Measurements from ENCODE around the gene CAPZB. TPM values are rescaled to one million over a fixed set of nuclear protein-coding genes. Genes with fewer than 3 reads are reported as not detected.

Gene CAPZB
- total RNA-seq, 1 donor from 2014 or later = 264 TPM

DNA sequence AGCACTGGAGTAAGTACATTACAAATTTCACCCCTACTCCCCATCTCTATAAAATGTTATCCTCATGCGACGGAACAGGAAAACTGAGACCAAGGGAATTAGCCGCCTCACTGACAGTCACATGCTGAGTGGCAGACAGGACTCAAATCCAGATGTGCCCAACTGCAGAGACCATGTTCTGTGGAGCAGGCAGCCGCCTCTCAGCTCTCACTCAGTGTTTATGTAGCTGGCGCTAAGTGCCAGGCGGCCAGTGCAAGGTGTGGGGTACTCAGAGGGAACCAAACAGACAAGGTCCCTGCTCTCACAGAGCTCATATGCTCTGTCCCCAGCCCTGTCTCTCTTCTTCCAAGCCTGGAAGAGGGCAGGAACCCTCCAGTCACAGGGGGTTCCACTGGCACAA is 5.1 kb downstream of the CAPZB start:
- H3K4me1 Mint-ChIP-seq (ENCODE audit: unreplicated experiment) = peaks cover 45% of the 10 kb centered on the region
- DNase-seq (ENCODE audit: extremely low spot score, unreplicated experiment) = no peak
- H3K4me3 Mint-ChIP-seq = no peak overlapping the region
- peaks cover 11% of the 10 kb centered on the region for H3K36me3 Mint-ChIP-seq
- H3K9me3 Mint-ChIP-seq = no peaks in the 10 kb centered on the region
- H3K27me3 Mint-ChIP-seq = no peaks in the 10 kb centered on the region
- TF ChIP-seq, protein P1, sequence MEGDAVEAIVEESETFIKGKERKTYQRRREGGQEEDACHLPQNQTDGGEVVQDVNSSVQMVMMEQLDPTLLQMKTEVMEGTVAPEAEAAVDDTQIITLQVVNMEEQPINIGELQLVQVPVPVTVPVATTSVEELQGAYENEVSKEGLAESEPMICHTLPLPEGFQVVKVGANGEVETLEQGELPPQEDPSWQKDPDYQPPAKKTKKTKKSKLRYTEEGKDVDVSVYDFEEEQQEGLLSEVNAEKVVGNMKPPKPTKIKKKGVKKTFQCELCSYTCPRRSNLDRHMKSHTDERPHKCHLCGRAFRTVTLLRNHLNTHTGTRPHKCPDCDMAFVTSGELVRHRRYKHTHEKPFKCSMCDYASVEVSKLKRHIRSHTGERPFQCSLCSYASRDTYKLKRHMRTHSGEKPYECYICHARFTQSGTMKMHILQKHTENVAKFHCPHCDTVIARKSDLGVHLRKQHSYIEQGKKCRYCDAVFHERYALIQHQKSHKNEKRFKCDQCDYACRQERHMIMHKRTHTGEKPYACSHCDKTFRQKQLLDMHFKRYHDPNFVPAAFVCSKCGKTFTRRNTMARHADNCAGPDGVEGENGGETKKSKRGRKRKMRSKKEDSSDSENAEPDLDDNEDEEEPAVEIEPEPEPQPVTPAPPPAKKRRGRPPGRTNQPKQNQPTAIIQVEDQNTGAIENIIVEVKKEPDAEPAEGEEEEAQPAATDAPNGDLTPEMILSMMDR (conservative IDR thresholded peaks at IDR 0.05) = no peak
- no peak overlapping the region for H3K27ac Mint-ChIP-seq

DNA sequence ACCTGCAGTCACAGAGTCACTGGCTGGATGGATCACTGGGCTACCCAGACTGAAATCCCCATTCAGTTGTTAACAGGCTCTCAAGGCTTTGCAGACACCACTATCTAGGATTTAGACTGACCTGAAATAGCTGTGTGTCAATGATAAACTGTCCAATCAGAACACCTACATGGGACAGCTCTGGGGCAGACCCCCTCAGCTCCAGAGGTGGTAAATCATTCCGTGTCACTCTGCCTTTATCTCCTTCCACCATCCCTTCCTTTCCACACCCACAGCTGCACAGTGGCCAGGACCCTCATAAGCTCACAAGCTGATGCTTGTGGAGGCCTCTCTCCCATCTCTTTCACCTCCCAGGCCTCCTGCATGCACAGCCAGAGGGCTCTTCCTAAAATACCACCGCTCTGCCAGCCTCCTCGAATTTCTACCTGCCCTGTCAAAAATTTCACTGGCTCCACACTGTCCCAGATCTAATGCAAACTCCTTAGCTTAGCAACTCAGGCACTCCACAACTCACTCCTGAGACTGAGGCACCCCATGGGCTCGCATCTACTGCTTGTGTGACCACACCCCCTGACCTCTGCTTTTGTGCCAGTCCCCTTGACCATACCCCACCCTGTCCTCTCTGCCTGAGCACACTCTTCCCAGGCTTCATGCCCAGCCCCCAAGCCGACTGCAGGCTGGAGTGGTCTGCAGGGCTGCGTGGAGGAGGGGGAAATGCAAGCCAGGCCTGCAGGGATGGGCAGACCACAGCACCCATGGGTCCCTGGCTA is 5.8 kb downstream of the CAPZB start:
- Mint-ChIP-seq H3K36me3 (peaks cover 11% of the 10 kb centered on the region), H3K9me3 (no peaks in the 10 kb centered on the region), H3K27me3 (no peaks in the 10 kb centered on the region), H3K4me3 (no peak overlapping the region), H3K27ac (peak overlapping the region; percentile 12), H3K4me1 (ENCODE audit: unreplicated experiment) (peaks cover 52% of the 10 kb centered on the region)
- TF ChIP-seq, protein P1 (conservative IDR thresholded peaks at IDR 0.05) = no peak
- no peak for DNase-seq (ENCODE audit: extremely low spot score, unreplicated experiment)

DNA sequence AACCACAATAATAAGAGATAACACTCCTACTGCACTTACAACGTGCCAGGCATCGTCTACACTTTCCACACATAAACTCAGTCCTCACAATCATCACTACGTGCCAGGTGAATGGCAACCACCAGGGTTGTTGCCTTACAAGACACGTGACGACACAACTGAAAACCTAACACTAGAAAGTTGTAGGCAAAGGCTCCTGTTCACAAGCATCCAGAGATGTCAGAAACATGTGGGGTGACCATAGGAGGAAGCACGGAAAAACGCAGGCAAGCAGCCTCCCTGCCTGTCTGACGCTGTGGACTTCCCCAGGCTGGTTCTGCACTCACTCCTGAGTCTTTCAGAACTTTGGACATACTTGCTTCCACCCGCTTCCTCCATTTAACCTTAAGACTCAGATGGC is 7.0 kb downstream of the CAPZB start:
- Mint-ChIP-seq H3K27ac (peak overlapping the region; percentile 57), H3K4me3 (no peak overlapping the region), H3K36me3 (peaks cover 5% of the 10 kb centered on the region), H3K4me1 (ENCODE audit: unreplicated experiment) (peaks cover 49% of the 10 kb centered on the region), H3K9me3 (no peaks in the 10 kb centered on the region), H3K27me3 (no peaks in the 10 kb centered on the region)
- TF ChIP-seq, protein P1 (conservative IDR thresholded peaks at IDR 0.05) = no peak
- no peak for DNase-seq (ENCODE audit: extremely low spot score, unreplicated experiment)

DNA sequence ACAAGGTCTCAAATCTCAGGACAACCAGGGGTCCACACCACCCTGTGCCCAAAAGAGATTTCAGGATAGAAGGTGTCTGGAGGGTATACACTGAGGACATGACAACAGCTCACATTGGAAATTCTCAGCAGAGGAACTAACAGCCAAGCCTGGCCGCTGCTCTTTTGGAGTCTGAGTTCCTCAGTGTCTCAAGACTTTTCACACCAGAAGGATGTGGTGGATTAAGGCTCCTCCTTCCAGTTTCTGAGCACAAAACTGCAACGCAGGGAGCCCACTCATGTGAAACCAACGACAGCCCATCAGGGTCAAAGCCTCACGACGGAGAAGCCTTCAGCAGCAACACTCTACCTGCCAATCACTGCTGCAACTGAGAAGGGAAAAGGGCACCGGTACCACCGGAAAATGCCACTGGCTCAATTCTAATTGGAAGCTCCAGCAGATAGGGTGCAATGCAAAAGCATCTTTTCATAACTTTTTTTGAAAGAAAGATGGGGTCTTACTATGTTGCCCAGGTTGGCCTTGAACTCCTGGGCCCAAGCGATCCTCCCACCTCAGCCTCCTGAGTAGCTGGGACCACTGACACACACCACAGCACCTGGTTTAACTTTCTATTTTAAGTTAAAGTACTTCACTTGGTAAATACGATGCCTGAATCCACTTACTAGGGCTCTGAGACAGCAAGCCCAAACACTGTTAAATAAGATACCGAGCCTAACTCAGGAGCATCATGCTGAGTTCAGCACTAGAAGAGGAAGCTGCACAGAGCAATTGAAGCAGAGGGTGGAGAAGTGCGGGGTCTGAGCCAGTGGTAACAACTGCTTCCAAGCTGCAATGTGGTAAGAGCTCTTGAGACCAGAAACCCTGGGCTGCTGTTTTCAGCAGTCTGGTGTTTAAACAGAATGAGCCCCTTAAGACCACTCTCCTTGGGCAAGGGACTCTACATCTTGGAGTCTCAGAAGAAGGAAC is 7.8 kb downstream of the CAPZB start:
- no peak for DNase-seq (ENCODE audit: extremely low spot score, unreplicated experiment)
- H3K4me1 Mint-ChIP-seq (ENCODE audit: unreplicated experiment) = peaks cover 42% of the 10 kb centered on the region
- H3K36me3 Mint-ChIP-seq = peaks cover 5% of the 10 kb centered on the region
- peak overlapping the region; percentile 57 for H3K27ac Mint-ChIP-seq
- H3K27me3 Mint-ChIP-seq = no peaks in the 10 kb centered on the region
- no peak overlapping the region for H3K4me3 Mint-ChIP-seq
- TF ChIP-seq, protein P1 (conservative IDR thresholded peaks at IDR 0.05) = no peak
- H3K9me3 Mint-ChIP-seq = no peaks in the 10 kb centered on the region

DNA sequence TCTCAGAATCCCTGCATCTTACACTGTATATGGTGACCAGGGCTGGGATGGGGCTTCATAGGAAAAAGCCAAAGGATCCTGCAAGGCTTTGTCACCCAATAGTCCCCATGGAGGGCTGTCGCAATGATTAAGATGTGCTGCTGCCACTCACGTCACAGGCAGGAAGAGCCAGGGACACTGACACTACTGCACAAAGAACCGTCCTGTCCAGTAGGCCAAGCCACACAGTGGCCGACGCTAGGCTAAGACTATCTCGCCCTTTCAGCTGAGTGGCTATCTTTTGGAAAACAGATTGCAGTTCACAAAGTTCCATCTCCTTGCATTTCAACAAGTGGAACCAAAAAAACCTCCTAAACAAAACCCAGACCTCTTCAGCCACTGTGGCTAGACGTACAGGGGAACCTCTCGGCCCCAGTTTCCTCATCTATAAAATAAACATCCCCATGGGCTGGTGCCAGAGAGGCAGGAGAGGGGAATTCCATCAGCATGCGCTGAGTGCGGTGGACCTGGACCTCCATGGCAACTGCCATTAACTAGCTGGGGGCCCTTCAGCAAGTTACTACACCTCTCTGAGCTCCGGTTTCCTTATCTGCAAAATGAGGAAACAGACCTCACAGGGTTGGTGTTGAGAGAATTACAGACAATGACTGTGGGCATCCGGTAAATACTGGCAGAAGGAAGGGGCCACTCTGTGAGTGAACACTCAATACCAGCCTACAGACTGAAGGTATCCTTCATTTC is 8.7 kb downstream of the CAPZB start:
- H3K4me3 Mint-ChIP-seq = no peak overlapping the region
- H3K9me3 Mint-ChIP-seq = no peaks in the 10 kb centered on the region
- TF ChIP-seq, protein P1 (conservative IDR thresholded peaks at IDR 0.05) = no peak
- no peaks in the 10 kb centered on the region for H3K27me3 Mint-ChIP-seq
- DNase-seq (ENCODE audit: extremely low spot score, unreplicated experiment) = no peak
- H3K27ac Mint-ChIP-seq = no peak overlapping the region
- H3K4me1 Mint-ChIP-seq (ENCODE audit: unreplicated experiment) = peaks cover 40% of the 10 kb centered on the region
- H3K36me3 Mint-ChIP-seq = peaks cover 12% of the 10 kb centered on the region
